Kidney (tissue), 14 donors: Measurements from ENCODE around the gene SPHK2. TPM values are rescaled to one million over a fixed set of nuclear protein-coding genes. Genes with fewer than 3 reads are reported as not detected.

Experiments
- DNase-seq, 5 donors: peaks; one replicate each; pipeline ENCODE4 v3.0.0-alpha.2; 2013 to 2020
- FAIRE-seq: peaks from 2 replicates; lab custom pipeline; 2012; peaks lifted over from hg19 to GRCh38; lab: Jason Lieb, UNC
- H3K27ac ChIP-seq, 2 donors: one replicate each; pipeline ENCODE4 v1.7.0; 2013; ENCODE audit warnings: low read depth in 2 of 2, low read length in 2 of 2, inconsistent platforms in 1 of 2
- H3K27me3 ChIP-seq: one replicate; pipeline ENCODE4 v1.7.1; 2013; ENCODE audit warnings: low read length, inconsistent platforms; ENCODE audit not compliant: control insufficient read depth, insufficient read depth
- H3K36me3 ChIP-seq, 3 donors: one replicate each; pipeline versions ENCODE4 v1.7.0 to v1.7.1; 2013; ENCODE audit warnings: low read length in 3 of 3, control low read depth in 1 of 3, inconsistent platforms in 1 of 3; ENCODE audit not compliant: insufficient read depth in 3 of 3, control insufficient read depth in 2 of 3
- H3K4me1 ChIP-seq, 3 donors: one replicate each; pipeline versions ENCODE4 v1.7.0 to v1.7.1; 2013; ENCODE audit warnings: low read length in 3 of 3, inconsistent platforms in 1 of 3, low read depth in 1 of 3; ENCODE audit not compliant: control insufficient read depth in 2 of 3, insufficient read depth in 2 of 3
- H3K4me3 ChIP-seq, 3 donors: one replicate each; pipeline versions ENCODE4 v1.7.0 to v1.8.1; 2013; ENCODE audit warnings: low read length in 3 of 3, control low read depth in 1 of 3, inconsistent platforms in 1 of 3
- H3K9ac ChIP-seq, 3 donors: one replicate each; pipeline versions ENCODE4 v1.7.0 to v1.7.1; 2013; ENCODE audit warnings: low read length in 3 of 3, control low read depth in 1 of 3, inconsistent platforms in 1 of 3
- H3K9me3 ChIP-seq, 3 donors: one replicate each; pipeline versions ENCODE4 v1.7.0 to v1.7.1; 2013; ENCODE audit warnings: low read length in 3 of 3, control low read depth in 1 of 3, inconsistent platforms in 1 of 3; ENCODE audit not compliant: control insufficient read depth in 2 of 3, insufficient read depth in 1 of 3
- intact Hi-C: fragments of 100-400 bp; cut with DNase I; formaldehyde crosslinking; loops from one replicate; pipeline ENCODE4 v1.11.1; 2022
- polyA plus RNA-seq: library from polyadenylated mRNA; stranded (reverse); fragments of 350-450 nt; fragmentation: Illumina TruSeq; extraction: RNeasy Lipid Tissue Mini Kit (QIAGEN cat#74804); gene quantifications from one replicate; pipeline ENCODE4 v1.2.3, GENCODE V29; 2014; ENCODE audit warnings: low read depth, low replicate concordance; ENCODE audit not compliant: insufficient read depth
- total RNA-seq: library from RNA; stranded (reverse); fragmentation: NEBNext Ultra II Directional; extraction: Animal tissue kit (Norgen Biotek cat#: 25700); gene quantifications from one replicate; pipeline ENCODE4 v1.2.1, GENCODE V29; 2021
- TF ChIP-seq, protein P1 (sequence below): IDR thresholded peaks from 3 replicates; pipeline ENCODE4 v1.5.1; 2012; ENCODE audit warnings: mild to moderate bottlenecking, moderate library complexity, borderline replicate concordance; ENCODE audit not compliant: insufficient read depth; ENCODE audit errors: extremely low read depth
- donor health status: control.
- donor health status: control.
- donor health status: control.
- donor health status: control.
- donor health status: control.
- donor health status: DM: yes; HTN: yes; CAD: no.
- donor health status: Normal renal cell carcinoma (clear cell type).

Gene SPHK2
- total and polyA plus RNA-seq, 2 donors from 2014 or later, result 23.3 to 37.2 TPM

DNA sequence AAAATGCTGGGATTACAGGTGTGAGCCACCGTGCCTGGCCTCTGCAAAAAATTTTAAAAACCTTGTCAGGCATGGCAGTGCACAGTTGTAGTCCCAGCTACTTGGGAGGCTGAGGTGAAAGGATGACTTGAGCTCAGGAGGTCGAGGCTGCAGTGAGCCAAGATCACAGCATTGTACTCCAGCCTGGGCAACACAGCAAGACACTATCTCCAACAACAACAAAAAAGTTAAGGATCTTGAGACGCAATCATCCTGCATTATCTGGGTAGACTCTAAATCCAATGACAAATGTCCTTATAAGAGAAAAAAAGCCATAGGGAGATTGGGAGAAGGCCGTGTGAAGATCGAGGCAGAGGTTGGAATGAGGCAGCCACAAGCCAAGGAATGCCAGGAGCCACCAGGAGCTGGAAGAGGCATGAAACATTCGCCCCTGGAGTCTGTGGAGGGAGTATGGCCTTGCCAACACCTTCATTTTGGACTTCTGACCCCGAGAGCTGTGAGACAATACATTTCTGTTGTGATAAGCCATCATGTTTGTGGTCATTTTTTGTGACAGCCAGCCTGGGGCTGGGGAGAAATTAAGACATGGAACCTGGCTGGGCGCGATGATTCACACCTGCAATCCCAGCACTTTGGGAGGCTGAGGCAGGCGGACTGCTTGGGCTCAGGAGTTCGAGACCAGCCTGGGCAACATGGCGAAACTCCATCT is 31.8 kb downstream of the SPHK2 start:
- intact Hi-C loops, result no loop called here
- Histone ChIP-seq H3K27me3 (no peaks in the 10 kb centered on the region), H3K4me3 (no peak overlapping the region), H3K4me1 (no peaks in the 10 kb centered on the region), H3K36me3 (no peaks in the 10 kb centered on the region), H3K9me3 (no peaks in the 10 kb centered on the region), H3K27ac (no peak overlapping the region), H3K9ac (no peak overlapping the region)
- FAIRE-seq (no peak), DNase-seq (no peak)
- TF ChIP-seq, protein P1, sequence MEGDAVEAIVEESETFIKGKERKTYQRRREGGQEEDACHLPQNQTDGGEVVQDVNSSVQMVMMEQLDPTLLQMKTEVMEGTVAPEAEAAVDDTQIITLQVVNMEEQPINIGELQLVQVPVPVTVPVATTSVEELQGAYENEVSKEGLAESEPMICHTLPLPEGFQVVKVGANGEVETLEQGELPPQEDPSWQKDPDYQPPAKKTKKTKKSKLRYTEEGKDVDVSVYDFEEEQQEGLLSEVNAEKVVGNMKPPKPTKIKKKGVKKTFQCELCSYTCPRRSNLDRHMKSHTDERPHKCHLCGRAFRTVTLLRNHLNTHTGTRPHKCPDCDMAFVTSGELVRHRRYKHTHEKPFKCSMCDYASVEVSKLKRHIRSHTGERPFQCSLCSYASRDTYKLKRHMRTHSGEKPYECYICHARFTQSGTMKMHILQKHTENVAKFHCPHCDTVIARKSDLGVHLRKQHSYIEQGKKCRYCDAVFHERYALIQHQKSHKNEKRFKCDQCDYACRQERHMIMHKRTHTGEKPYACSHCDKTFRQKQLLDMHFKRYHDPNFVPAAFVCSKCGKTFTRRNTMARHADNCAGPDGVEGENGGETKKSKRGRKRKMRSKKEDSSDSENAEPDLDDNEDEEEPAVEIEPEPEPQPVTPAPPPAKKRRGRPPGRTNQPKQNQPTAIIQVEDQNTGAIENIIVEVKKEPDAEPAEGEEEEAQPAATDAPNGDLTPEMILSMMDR, result no peak

DNA sequence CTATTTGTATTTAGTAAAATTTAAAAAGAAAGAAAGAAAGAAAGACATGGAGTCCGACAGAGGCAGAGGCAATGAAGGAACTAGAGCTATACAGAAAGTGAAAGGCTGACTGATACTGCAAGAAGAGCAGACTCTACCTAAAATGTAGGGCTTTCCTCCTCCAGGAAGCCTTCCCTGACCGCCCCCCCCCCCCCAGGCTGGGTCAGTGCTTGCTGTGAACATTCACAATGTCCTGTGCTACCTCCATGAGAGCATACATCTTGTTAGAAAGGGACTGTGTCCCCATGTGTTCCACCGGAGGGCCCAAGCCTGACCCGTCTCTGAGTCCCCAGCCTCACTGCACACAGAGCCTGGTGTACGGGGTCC is 32.4 kb downstream of the SPHK2 start:
- no peaks in the 10 kb centered on the region for H3K36me3 ChIP-seq
- H3K4me1 ChIP-seq, result no peaks in the 10 kb centered on the region
- no peak overlapping the region for H3K27ac ChIP-seq
- H3K4me3 ChIP-seq, result no peak overlapping the region
- no peak overlapping the region for H3K9ac ChIP-seq
- H3K27me3 ChIP-seq, result no peaks in the 10 kb centered on the region
- intact Hi-C loops, result no loop called here
- DNase-seq (no peak), FAIRE-seq (no peak)
- TF ChIP-seq, protein P1, result no peak
- H3K9me3 ChIP-seq, result no peaks in the 10 kb centered on the region

DNA sequence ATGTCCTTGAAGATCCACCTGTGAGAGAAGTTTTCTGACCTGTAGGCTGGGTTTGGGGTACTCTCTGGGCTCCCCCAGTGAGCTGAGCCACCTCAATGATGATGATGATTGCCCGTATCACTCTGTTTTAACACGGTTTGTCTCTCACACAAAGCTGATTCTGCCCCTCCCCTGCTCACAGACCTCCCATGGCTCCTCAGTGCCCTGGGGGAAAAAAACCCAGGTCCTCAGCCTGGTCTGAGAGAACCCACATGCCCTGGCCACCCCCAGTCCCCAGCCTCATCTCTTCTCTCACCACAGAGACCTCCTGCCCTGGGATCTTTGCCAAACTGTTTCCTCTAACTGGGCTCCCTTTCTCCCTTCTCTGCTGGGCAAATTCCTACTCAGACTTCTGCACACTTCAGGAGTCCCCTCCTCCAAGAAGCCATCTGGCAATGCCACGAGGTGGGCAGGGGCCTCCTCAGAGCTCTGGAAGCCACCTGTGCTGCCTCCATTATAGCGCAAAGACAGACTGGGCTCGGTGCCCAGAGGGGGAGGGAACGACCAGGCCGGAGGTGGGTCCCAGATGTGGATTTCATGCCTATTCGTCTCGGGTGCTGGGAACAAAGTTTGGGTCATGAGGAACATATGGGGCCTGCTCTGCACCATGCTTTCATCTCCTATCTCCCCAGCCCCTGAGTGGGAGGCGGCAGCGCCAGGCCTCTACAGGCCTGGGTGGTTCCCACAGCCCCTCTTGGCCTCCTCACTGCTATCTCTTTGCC is 35.2 kb downstream of the SPHK2 start:
- Histone ChIP-seq H3K27me3 (no peaks in the 10 kb centered on the region), H3K36me3 (no peaks in the 10 kb centered on the region), H3K27ac (no peak overlapping the region), H3K9ac (no peak overlapping the region), H3K4me3 (no peak overlapping the region), H3K4me1 (peaks cover 0 to 5% (median 3%) of the 10 kb centered on the region in 3 donors), H3K9me3 (no peaks in the 10 kb centered on the region)
- DNase-seq, result peak in 2 of 5 donors; percentile 47 to 52
- TF ChIP-seq, protein P1, result no peak
- intact Hi-C loops, result no loop called here
- no peak for FAIRE-seq
